Measurements from ENCODE around the gene DDAH2.

The DDAH2 gene

GRCh38 chr6:31728767-31729514, at the start of gene DDAH2:
Gene DDAH2 (minus strand): TSS chr6:31729299. CDS start chr6:31729161, 138 bp downstream.
- TF ChIP-seq MYC (IDR thresholded peaks at IDR 0.05; ENCODE audit: low read depth, low read length), result no peak
- TF ChIP-seq MAX (IDR thresholded peaks at IDR 0.05; ENCODE audit: low read depth, low read length), result no peak
- TF ChIP-seq POLR2A (IDR thresholded peaks at IDR 0.05; ENCODE audit: extremely low read depth, insufficient read length), result peak; percentile 6
- no peak for TF ChIP-seq CTCF (IDR thresholded peaks at IDR 0.05; ENCODE audit: low read depth, low read length)
- peak within 1 kb of the TSS; percentile 69 for H3K4me3 ChIP-seq (ENCODE audit: low read depth, low read length)
- DNase-seq (ENCODE audit: low read depth), result no peak

- H3K4me3 ChIP-seq (ENCODE audit: low read depth, low read length), result no peak overlapping the region
- DNase-seq (ENCODE audit: low read depth), result no peak
- TF ChIP-seq MAX (IDR thresholded peaks at IDR 0.05; ENCODE audit: low read depth, low read length) (no peak), MYC (IDR thresholded peaks at IDR 0.05; ENCODE audit: low read depth, low read length) (no peak), POLR2A (IDR thresholded peaks at IDR 0.05; ENCODE audit: extremely low read depth, insufficient read length) (no peak), CTCF (IDR thresholded peaks at IDR 0.05; ENCODE audit: low read depth, low read length) (no peak)
These were observed 49.1 kb upstream of the DDAH2 start for GRCh38 chr6:31778193-31778592.

GRCh38 chr6:31777667-31778050, 48.6 kb upstream of the DDAH2 start:
- TF ChIP-seq CTCF (IDR thresholded peaks at IDR 0.05; ENCODE audit: low read depth, low read length) (no peak), POLR2A (IDR thresholded peaks at IDR 0.05; ENCODE audit: extremely low read depth, insufficient read length) (no peak), MAX (IDR thresholded peaks at IDR 0.05; ENCODE audit: low read depth, low read length) (no peak)
- no peak overlapping the region for H3K4me3 ChIP-seq (ENCODE audit: low read depth, low read length)
- DNase-seq (ENCODE audit: low read depth), result no peak

- DNase-seq (ENCODE audit: low read depth), result peak; percentile 96
- no peak within 1 kb of the TSS for H3K4me3 ChIP-seq (ENCODE audit: low read depth, low read length)
- no peak for TF ChIP-seq CTCF (IDR thresholded peaks at IDR 0.05; ENCODE audit: low read depth, low read length)
- TF ChIP-seq MYC (IDR thresholded peaks at IDR 0.05; ENCODE audit: low read depth, low read length), result 0 out of 2 replicates have a peak, but pooled peaks have one; percentile 10
- TF ChIP-seq POLR2A (IDR thresholded peaks at IDR 0.05; ENCODE audit: extremely low read depth, insufficient read length), result no peak
- peak; percentile 71 for TF ChIP-seq MAX (IDR thresholded peaks at IDR 0.05; ENCODE audit: low read depth, low read length)
These were observed 48.0 kb upstream of the DDAH2 start, which contains the start of gene VWA7 for GRCh38 chr6:31776989-31777666. Gene VWA7 (minus strand): TSS chr6:31777328. CDS start chr6:31776779, 549 bp downstream.

GRCh38 chr6:31776485-31776988, 47.4 kb upstream of the DDAH2 start:
- H3K4me3 ChIP-seq (ENCODE audit: low read depth, low read length), result no peak overlapping the region
- no peak for DNase-seq (ENCODE audit: low read depth)
- TF ChIP-seq POLR2A (IDR thresholded peaks at IDR 0.05; ENCODE audit: extremely low read depth, insufficient read length) (no peak), MAX (IDR thresholded peaks at IDR 0.05; ENCODE audit: low read depth, low read length) (no peak), MYC (IDR thresholded peaks at IDR 0.05; ENCODE audit: low read depth, low read length) (no peak), CTCF (IDR thresholded peaks at IDR 0.05; ENCODE audit: low read depth, low read length) (no peak)
